ENCODE results near the gene KDF1. TPM values are rescaled to one million over a fixed set of nuclear protein-coding genes. Genes with fewer than 3 reads are reported as not detected.
A peak's percentile ranks its signal among the peaks of the same experiment; 100 is the strongest.

KDF1 gene
- total and polyA plus RNA-seq, 2 of the 13 experiments (the other 11 are each of a cell fraction or from before 2014, with no cell fraction given), result 1.9 to 4.9 TPM

- H2AFZ ChIP-seq (ENCODE audit: low read length), result no peak overlapping the region
- 4% methylated on average over 4 of the region's 4 CpGs for WGBS (ENCODE audit: low lambda C conversion rate)
- FAIRE-seq (peak; percentile 90), ATAC-seq (peak; percentile 68), DNase-seq (ENCODE audit: low spot score) (peak; percentile 98)
- intact Hi-C loops (cut with micrococcal nuclease; ENCODE audit: unreplicated experiment), result no loop called here
- POLR2A ChIA-PET, result interaction anchor here (1.0 to 11.5 kb wide), 8 partner anchors 11 to 83 kb away, joined by 3 to 371 read pairs (median 8); partner anchors contain the start of genes GPATCH3, GPN2, KDF1 and NUDC
- peak overlapping the region; percentile 75 to 97 (median 92) for H3K4me3 ChIP-seq (replicated peaks in 1 of 3; ENCODE audit: insufficient read depth in 1 of 3, low read depth in 2 of 3, low read length in 3 of 3)
- no peaks in the 10 kb centered on the region for H3K9me3 ChIP-seq (ENCODE audit: low read length)
- no peaks in the 10 kb centered on the region; a peak in 1 of 5 replicates for H3K27me3 ChIP-seq (ENCODE audit: control insufficient read depth in 1 of 2, insufficient read depth in 2 of 2, low read length in 2 of 2)
- peak overlapping the region; percentile 96 for H3K27ac ChIP-seq (ENCODE audit: extremely low read length, insufficient read depth, low read length)
- in situ Hi-C loops (cut with HindIII; ENCODE audit: extremely low pct_ligation_motif_present, low pct_unique_long_range_greater_than_20kb), result loop anchor here (5.0 kb wide), 1 partner anchor 82 kb away; the partner anchor contains the start of gene TRNP1
- peak overlapping the region; percentile 93 for H3K4me2 ChIP-seq (ENCODE audit: low read depth, low read length)
- H3K4me1 ChIP-seq (ENCODE audit: insufficient read depth, low read length), result peaks cover 66% of the 10 kb centered on the region
- H3K36me3 ChIP-seq (replicated peaks in 1 of 2; ENCODE audit: control insufficient read depth in 1 of 2, insufficient read depth in 2 of 2, low read length in 2 of 2), result peaks cover 3 to 8% of the 10 kb centered on the region in 2 experiments; a peak in 3 of 5 replicates
- no TSS peak for BruUV-seq (replicated peaks)
- H4K20me1 ChIP-seq (ENCODE audit: insufficient read depth, low read length), result peaks cover 16% of the 10 kb centered on the region; the same call in 1 of the 2 replicates
- peak overlapping the region; percentile 98 for H3K9ac ChIP-seq (ENCODE audit: insufficient read depth, low read depth, low read length)
- CTCF ChIA-PET (ENCODE audit: low intra/inter-chr PET ratio, low total read pairs), result no interaction called here
- peaks cover 30% of the 10 kb centered on the region for H3K79me2 ChIP-seq (ENCODE audit: insufficient read depth, low read length)
- TF ChIP-seq AGO2 (optimal IDR thresholded peaks at IDR 0.05; ENCODE audit: low read depth, low read length) (no peak), CEBPZ (IDR thresholded peaks at IDR 0.05; ENCODE audit: low read length) (no peak), ZNF138 (CRISPR knock-in tag; IDR thresholded peaks at IDR 0.05; ENCODE audit: low read depth) (0 out of 2 replicates have a peak, but pooled peaks have one; percentile 55), ZNF17 (CRISPR knock-in tag; IDR thresholded peaks at IDR 0.05) (0 out of 2 replicates have a peak, but pooled peaks have one; percentile 67), REXO4 (CRISPR knock-in tag; IDR thresholded peaks at IDR 0.05; ENCODE audit: borderline replicate concordance) (no peak), ZNF703 (CRISPR knock-in tag; IDR thresholded peaks at IDR 0.05; ENCODE audit: borderline replicate concordance) (peak; percentile 64; the same call in 1 of the 2 replicates), ZNF431 (CRISPR knock-in tag; IDR thresholded peaks at IDR 0.05; ENCODE audit: borderline replicate concordance, low read depth) (no peak; the same call in 1 of the 2 replicates), POLR2A (IDR thresholded peaks at IDR 0.05; ENCODE audit: insufficient read depth in 1 of 2, low read depth in 2 of 2, low read length in 2 of 2) (peak; percentile 69 to 94), ZNF446 (CRISPR knock-in tag; IDR thresholded peaks at IDR 0.05) (no peak), PRDM4 (CRISPR knock-in tag; IDR thresholded peaks at IDR 0.05; ENCODE audit: borderline replicate concordance) (no peak), MYC (CRISPR knock-in tag; IDR thresholded peaks at IDR 0.05; ENCODE audit: borderline replicate concordance) (peak; percentile 57; the same call in 1 of the 2 replicates), NR1H2 (CRISPR knock-in tag; IDR thresholded peaks at IDR 0.05; ENCODE audit: borderline replicate concordance, low read depth) (no peak), ELK4 (CRISPR knock-in tag; IDR thresholded peaks at IDR 0.05; ENCODE audit: borderline replicate concordance) (no peak)
These were observed 49.7 kb downstream of the KDF1 start for GRCh38 chr1:26910343-26911160.
